Activated CD4-positive, alpha-beta T cell treated with anti-CD3 and anti-CD28 coated beads for 36 hours (primary cell): ENCODE results near the gene KCNN3. TPM values are rescaled to one million over a fixed set of nuclear protein-coding genes. Genes with fewer than 3 reads are reported as not detected.

Experiments
- ATAC-seq: fragments of 200-7000 bp; cut with Tn5 transposase; one replicate; pipeline ENCODE4 v1.10.0; 2021; ENCODE audit warnings: mild to moderate bottlenecking, moderate library complexity
- CTCF ChIA-PET: fragments of 350-600 bp; sonication (Branson Sonifier 250); formaldehyde crosslinking; loops from one replicate; lab custom pipeline; 2021; ENCODE audit warnings: antibody characterized with exemption; lab: Charles Lee
- POLR2A ChIA-PET: fragments of 350-600 bp; sonication (Branson Sonifier 250); formaldehyde crosslinking; loops from one replicate; lab custom pipeline; 2021; ENCODE audit warnings: antibody characterized with exemption, inconsistent platforms; lab: Charles Lee
- DNase-seq: peaks from one replicate; pipeline ENCODE4 v3.0.0-alpha.2; 2020
- H3K27ac Mint-ChIP-seq: one replicate; pipeline ENCODE4 v1.8.0; 2021; ENCODE audit warnings: mixed read lengths
- H3K27me3 Mint-ChIP-seq: one replicate; pipeline ENCODE4 v1.8.0; 2021; ENCODE audit warnings: mixed read lengths
- H3K36me3 Mint-ChIP-seq: one replicate; pipeline ENCODE4 v1.8.0; 2021; ENCODE audit warnings: low read depth, mixed read lengths
- H3K4me1 Mint-ChIP-seq: one replicate; pipeline ENCODE4 v1.8.0; 2021; ENCODE audit warnings: mixed read lengths
- H3K4me3 Mint-ChIP-seq: one replicate; pipeline ENCODE4 v1.8.0; 2021; ENCODE audit warnings: mild to moderate bottlenecking, moderate library complexity, mixed read lengths
- H3K9me3 Mint-ChIP-seq: one replicate; pipeline ENCODE4 v1.8.0; 2021; ENCODE audit warnings: low read depth, mixed read lengths
- intact Hi-C, 2 experiments: fragments of 100-400 bp; cut with DNase I in 1 of 2; cut with micrococcal nuclease in 1 of 2; formaldehyde crosslinking; loops; one replicate each; pipeline versions ENCODE4 v1.14.2 to v1.15.1; 2022 to 2024; cut with DNase I, micrococcal nuclease
- total RNA-seq, 2 experiments: library from RNA; stranded (reverse); gene quantifications; one replicate each; pipeline ENCODE4 v1.2.3, GENCODE V29; 2021

The KCNN3 gene
- total RNA-seq, 2 experiments from 2014 or later: 0.18 to 0.25 TPM

GRCh38 chr1:154878371-154879037, 8.4 kb upstream of the KCNN3 start:
- H3K36me3 Mint-ChIP-seq: no peaks in the 10 kb centered on the region
- ATAC-seq (peak; percentile 95), DNase-seq (peak; percentile 87)
- no peak overlapping the region for H3K4me3 Mint-ChIP-seq
- ChIA-PET CTCF (interaction anchor here (0.6 to 2.1 kb wide), 30 partner anchors 8 to 472 kb away, joined by 3 to 27 read pairs (median 4); partner anchors contain the start of gene KCNN3), POLR2A (interaction anchor here (0.6 kb wide), 1 partner anchor 302 kb away, joined by 3 read pairs; no protein-coding TSS in a partner anchor)
- intact Hi-C loops: loop anchor here (1.0 to 5.0 kb wide), 8 partner anchors 106 to 396 kb away; no protein-coding TSS in a partner anchor
- H3K9me3 Mint-ChIP-seq: no peaks in the 10 kb centered on the region
- H3K27ac Mint-ChIP-seq: no peak overlapping the region
- H3K4me1 Mint-ChIP-seq: peaks cover 10% of the 10 kb centered on the region
- peaks cover 4% of the 10 kb centered on the region for H3K27me3 Mint-ChIP-seq

DNA sequence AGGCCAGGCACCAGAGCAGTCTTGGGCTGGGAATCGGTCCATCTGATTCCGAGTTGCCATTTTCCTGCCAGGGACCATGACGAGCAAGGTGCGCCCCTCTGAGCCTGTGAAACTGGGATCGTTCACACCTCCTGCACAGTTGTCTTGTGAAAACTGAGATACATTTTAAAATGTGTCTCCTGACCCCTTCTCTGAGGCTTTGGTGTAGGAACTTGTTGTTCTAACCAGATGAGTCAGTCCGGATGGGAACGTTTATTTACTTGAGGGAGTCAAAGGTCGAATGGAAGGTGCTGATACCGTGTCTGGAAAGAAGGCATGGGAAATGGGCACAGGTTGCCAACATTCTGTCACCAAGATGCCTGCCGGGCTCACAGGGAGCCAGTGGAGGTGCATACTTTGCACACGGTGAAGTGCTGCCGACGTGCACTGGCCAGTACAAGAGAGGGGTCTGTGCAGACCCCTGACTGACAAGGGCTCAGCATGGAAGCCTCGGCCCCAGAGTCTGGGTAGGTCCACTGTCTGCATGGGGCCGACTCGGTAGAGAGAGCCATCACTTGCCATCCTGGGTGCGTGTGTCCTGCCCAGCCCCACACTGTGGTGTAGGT, 7.4 kb upstream of the KCNN3 start:
- Mint-ChIP-seq H3K27ac (no peak overlapping the region), H3K36me3 (no peaks in the 10 kb centered on the region), H3K4me3 (no peak overlapping the region), H3K4me1 (peaks cover 13% of the 10 kb centered on the region), H3K9me3 (no peaks in the 10 kb centered on the region), H3K27me3 (peaks cover 4% of the 10 kb centered on the region)
- ATAC-seq: no peak
- intact Hi-C loops: loop anchor here (5.0 kb wide), 4 partner anchors 105 to 395 kb away; no protein-coding TSS in a partner anchor
- DNase-seq: no peak
- CTCF ChIA-PET: interaction anchor here (0.6 to 2.1 kb wide), 9 partner anchors 12 to 318 kb away, joined by 3 to 27 read pairs (median 5); no protein-coding TSS in a partner anchor
- POLR2A ChIA-PET: no interaction called here

- Mint-ChIP-seq H3K9me3 (no peaks in the 10 kb centered on the region), H3K4me1 (peaks cover 13% of the 10 kb centered on the region), H3K36me3 (no peaks in the 10 kb centered on the region), H3K27ac (no peak overlapping the region), H3K27me3 (peaks cover 6% of the 10 kb centered on the region), H3K4me3 (no peak overlapping the region)
- ChIA-PET POLR2A (no interaction called here), CTCF (interaction anchor here (0.6 to 2.1 kb wide), 8 partner anchors 11 to 317 kb away, joined by 3 to 11 read pairs (median 4); no protein-coding TSS in a partner anchor)
- intact Hi-C loops: loop anchor here (5.0 kb wide), 4 partner anchors 105 to 395 kb away; no protein-coding TSS in a partner anchor
- DNase-seq (no peak), ATAC-seq (no peak)
These were observed 6.8 kb upstream of the KCNN3 start for GRCh38 chr1:154876842-154877369.

DNA sequence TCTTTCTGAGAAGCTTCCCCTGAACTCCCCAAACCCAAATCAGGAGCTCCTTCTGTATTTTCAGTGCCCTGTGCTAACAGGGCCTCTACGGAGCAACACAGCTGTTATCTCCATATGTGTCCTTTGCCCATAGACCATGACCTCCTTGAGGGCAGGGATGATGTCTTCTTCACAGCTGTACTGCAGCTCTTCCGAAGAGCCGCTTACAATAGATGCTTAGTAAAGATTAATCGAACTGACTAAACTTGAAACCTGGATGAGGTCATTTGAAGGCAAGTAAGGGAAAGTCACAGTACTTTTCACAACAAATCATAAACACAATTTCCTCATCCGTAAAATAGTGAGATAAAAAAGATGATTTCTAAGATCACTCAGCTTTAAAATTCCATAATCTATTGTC, 4.4 kb upstream of the KCNN3 start:
- peaks cover 32% of the 10 kb centered on the region for H3K4me1 Mint-ChIP-seq
- H3K36me3 Mint-ChIP-seq: no peaks in the 10 kb centered on the region
- ChIA-PET POLR2A (interaction anchor here (0.6 kb wide), 1 partner anchor 9 kb away, joined by 12 read pairs; no protein-coding TSS in a partner anchor), CTCF (interaction anchor here (0.7 to 2.5 kb wide), 8 partner anchors 9 to 205 kb away, joined by 3 to 9 read pairs (median 4); no protein-coding TSS in a partner anchor)
- DNase-seq: no peak
- no peaks in the 10 kb centered on the region for H3K9me3 Mint-ChIP-seq
- H3K4me3 Mint-ChIP-seq: no peak overlapping the region
- no peak overlapping the region for H3K27ac Mint-ChIP-seq
- peaks cover 22% of the 10 kb centered on the region for H3K27me3 Mint-ChIP-seq
- ATAC-seq: no peak
- intact Hi-C loops: no loop called here

GRCh38 chr1:154873321-154873950, 3.4 kb upstream of the KCNN3 start:
- CTCF ChIA-PET: interaction anchor here (0.7 to 2.5 kb wide), 10 partner anchors 9 to 313 kb away, joined by 3 to 9 read pairs (median 3); no protein-coding TSS in a partner anchor
- intact Hi-C loops: no loop called here
- Mint-ChIP-seq H3K9me3 (no peaks in the 10 kb centered on the region), H3K4me1 (peaks cover 39% of the 10 kb centered on the region), H3K27ac (no peak overlapping the region), H3K36me3 (no peaks in the 10 kb centered on the region), H3K4me3 (no peak overlapping the region), H3K27me3 (peaks cover 33% of the 10 kb centered on the region)
- no peak for DNase-seq
- POLR2A ChIA-PET: no interaction called here
- no peak for ATAC-seq

- POLR2A ChIA-PET: no interaction called here
- intact Hi-C loops: no loop called here
- DNase-seq (no peak), ATAC-seq (no peak)
- H3K36me3 Mint-ChIP-seq: no peaks in the 10 kb centered on the region
- no peak overlapping the region for H3K4me3 Mint-ChIP-seq
- CTCF ChIA-PET: interaction anchor here (1.1 to 1.7 kb wide), 3 partner anchors 8 to 202 kb away, joined by 3 to 11 read pairs (median 5); no protein-coding TSS in a partner anchor
- H3K27me3 Mint-ChIP-seq: peaks cover 42% of the 10 kb centered on the region
- H3K4me1 Mint-ChIP-seq: peaks cover 39% of the 10 kb centered on the region
- H3K27ac Mint-ChIP-seq: no peak overlapping the region
- no peaks in the 10 kb centered on the region for H3K9me3 Mint-ChIP-seq
These were observed 1.3 kb upstream of the KCNN3 start for GRCh38 chr1:154871374-154871773.

DNA sequence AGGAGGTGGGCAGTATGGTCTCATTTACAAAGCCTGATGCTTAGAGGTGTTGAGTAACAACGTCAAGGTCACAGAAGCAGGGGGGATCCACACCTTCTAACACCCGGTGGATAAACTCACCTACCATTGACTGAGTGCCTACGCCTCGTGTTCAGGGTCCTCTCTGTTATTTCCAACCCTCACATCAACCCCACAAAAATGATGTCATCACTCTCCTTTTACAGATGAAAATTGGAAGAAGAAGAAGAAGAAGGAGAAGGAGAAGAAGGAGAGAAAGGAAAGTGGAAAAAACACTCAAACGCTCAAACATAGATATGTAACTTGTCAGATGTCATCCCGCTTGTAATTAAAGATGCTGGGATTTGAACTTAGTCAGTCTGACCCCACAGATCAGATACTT, 653 bp upstream of the KCNN3 start:
- Mint-ChIP-seq H3K9me3 (no peaks in the 10 kb centered on the region), H3K27ac (no peak overlapping the region), H3K4me1 (peaks cover 42% of the 10 kb centered on the region), H3K27me3 (peaks cover 44% of the 10 kb centered on the region), H3K4me3 (no peak overlapping the region), H3K36me3 (no peaks in the 10 kb centered on the region)
- ATAC-seq (no peak), DNase-seq (no peak)
- intact Hi-C loops: no loop called here
- ChIA-PET CTCF (interaction anchor here (1.0 to 1.7 kb wide), 3 partner anchors 8 to 201 kb away, joined by 5 to 11 read pairs (median 5); no protein-coding TSS in a partner anchor), POLR2A (no interaction called here)

DNA sequence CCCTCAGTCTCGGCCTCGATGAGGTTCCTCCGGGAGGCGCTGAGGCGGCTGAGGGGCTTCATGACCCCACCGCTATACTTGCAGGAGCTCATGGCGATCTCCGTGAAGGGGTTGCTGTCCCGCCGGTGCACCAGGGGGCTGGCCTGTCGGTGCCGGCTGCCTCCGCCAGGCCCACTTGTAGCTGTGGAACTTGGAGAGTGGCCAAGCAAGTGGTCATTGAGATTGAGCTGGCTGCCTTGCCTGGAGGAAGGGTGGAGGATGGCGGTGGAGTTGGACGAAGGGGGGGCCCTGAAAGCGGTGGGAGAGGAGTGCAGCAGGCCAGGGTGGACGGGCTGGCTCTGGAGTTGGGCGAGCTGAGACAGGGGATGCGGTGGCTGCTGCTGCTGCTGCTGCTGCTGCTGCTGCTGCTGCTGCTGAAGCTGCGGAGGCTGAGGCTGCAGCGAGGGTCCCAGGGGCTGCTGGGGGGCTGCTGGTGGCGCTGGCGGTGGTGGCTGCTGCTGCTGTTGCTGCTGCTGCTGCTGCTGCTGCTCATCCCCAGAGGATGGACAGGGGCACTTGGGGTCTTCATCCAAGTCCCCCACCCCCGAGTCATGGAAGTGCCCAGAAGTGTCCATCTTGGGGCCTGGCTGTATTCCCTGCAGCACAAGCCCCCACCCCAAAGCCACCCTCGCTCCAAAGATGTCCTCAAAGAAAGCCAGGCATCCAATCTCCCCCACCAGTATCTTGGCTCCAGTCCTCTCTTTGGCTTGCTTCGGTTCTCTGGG, 548 bp downstream of the KCNN3 start:
- no peaks in the 10 kb centered on the region for H3K36me3 Mint-ChIP-seq
- CTCF ChIA-PET: interaction anchor here (0.6 to 2.3 kb wide), 5 partner anchors 9 to 324 kb away, joined by 3 to 11 read pairs (median 5); no protein-coding TSS in a partner anchor
- POLR2A ChIA-PET: no interaction called here
- no peak for ATAC-seq
- no peaks in the 10 kb centered on the region for H3K9me3 Mint-ChIP-seq
- H3K4me1 Mint-ChIP-seq: peaks cover 44% of the 10 kb centered on the region
- H3K27me3 Mint-ChIP-seq: peaks cover 42% of the 10 kb centered on the region
- no peak overlapping the region for H3K27ac Mint-ChIP-seq
- intact Hi-C loops: no loop called here
- DNase-seq: no peak
- no peak overlapping the region for H3K4me3 Mint-ChIP-seq

- Mint-ChIP-seq H3K27me3 (peaks cover 42% of the 10 kb centered on the region), H3K4me3 (no peak overlapping the region), H3K9me3 (no peaks in the 10 kb centered on the region), H3K4me1 (peaks cover 46% of the 10 kb centered on the region), H3K36me3 (no peaks in the 10 kb centered on the region), H3K27ac (no peak overlapping the region)
- DNase-seq: no peak
- POLR2A ChIA-PET: interaction anchor here (0.9 kb wide), 1 partner anchor 18 kb away, joined by 3 read pairs; no protein-coding TSS in a partner anchor
- intact Hi-C loops: no loop called here
- CTCF ChIA-PET: interaction anchor here (0.7 to 2.3 kb wide), 6 partner anchors 11 to 308 kb away, joined by 3 to 8 read pairs (median 4); no protein-coding TSS in a partner anchor
- no peak for ATAC-seq
These were observed 2.1 kb downstream of the KCNN3 start for GRCh38 chr1:154867841-154868605.
